HEK293 (cell line): Measurements from ENCODE around the gene SLC66A2.

Experiments used
- CTCF ChIP-seq: fragments of 450-650 bp; formaldehyde crosslinking; IDR thresholded peaks from 2 replicates; pipeline ENCODE4 v1.5.1; 2016; ENCODE audit warnings: missing biosample characterization, missing genetic modification characterization
- GLIS1 ChIP-seq: fragments of 450-650 bp; formaldehyde crosslinking; IDR thresholded peaks from 2 replicates; pipeline ENCODE4 v1.5.1; 2016; ENCODE audit warnings: missing biosample characterization, missing genetic modification characterization
- KLF7 ChIP-seq: fragments of 450-650 bp; formaldehyde crosslinking; IDR thresholded peaks from 2 replicates; pipeline ENCODE4 v1.5.1; 2016; ENCODE audit warnings: missing biosample characterization, missing genetic modification characterization, borderline replicate concordance
- KLF8 ChIP-seq: fragments of 450-650 bp; formaldehyde crosslinking; IDR thresholded peaks from 2 replicates; pipeline ENCODE4 v1.5.1; 2016; ENCODE audit warnings: missing biosample characterization, missing genetic modification characterization
- OSR2 ChIP-seq: fragments of 450-650 bp; formaldehyde crosslinking; IDR thresholded peaks from 2 replicates; pipeline ENCODE4 v1.5.1; 2016; ENCODE audit warnings: missing biosample characterization, missing genetic modification characterization
- ZFP69B ChIP-seq: fragments of 450-650 bp; formaldehyde crosslinking; IDR thresholded peaks from 2 replicates; pipeline ENCODE4 v1.5.1; 2016; ENCODE audit warnings: missing biosample characterization, missing genetic modification characterization
- ZNF10 ChIP-seq: fragments of 450-650 bp; formaldehyde crosslinking; IDR thresholded peaks from 2 replicates; pipeline ENCODE4 v1.5.1; 2017; ENCODE audit warnings: missing biosample characterization, missing genetic modification characterization
- ZNF133 ChIP-seq: fragments of 450-650 bp; formaldehyde crosslinking; IDR thresholded peaks from 2 replicates; pipeline ENCODE4 v1.5.1; 2016; ENCODE audit warnings: missing biosample characterization, missing genetic modification characterization
- ZNF148 ChIP-seq: fragments of 450-650 bp; formaldehyde crosslinking; IDR thresholded peaks from 2 replicates; pipeline ENCODE4 v1.5.0; 2017; ENCODE audit warnings: missing biosample characterization, missing genetic modification characterization, borderline replicate concordance
- ZNF16 ChIP-seq: fragments of 450-650 bp; formaldehyde crosslinking; IDR thresholded peaks from 2 replicates; pipeline ENCODE4 v1.5.1; 2016; ENCODE audit warnings: low read depth, missing biosample characterization, missing genetic modification characterization
- ZNF18 ChIP-seq: fragments of 450-650 bp; formaldehyde crosslinking; IDR thresholded peaks from 2 replicates; pipeline ENCODE4 v1.5.1; 2016; ENCODE audit warnings: missing biosample characterization, missing genetic modification characterization
- ZNF366 ChIP-seq: fragments of 450-650 bp; formaldehyde crosslinking; conservative IDR thresholded peaks from 2 replicates; pipeline ENCODE4 v1.5.1; 2016; ENCODE audit warnings: missing biosample characterization, missing genetic modification characterization
- ZNF561 ChIP-seq: fragments of 450-650 bp; IDR thresholded peaks from 2 replicates; pipeline ENCODE4 v1.5.1; 2018; ENCODE audit warnings: missing biosample characterization, missing genetic modification characterization, borderline replicate concordance
- ZNF610 ChIP-seq: fragments of 450-650 bp; formaldehyde crosslinking; IDR thresholded peaks from 2 replicates; pipeline ENCODE4 v1.5.1; 2016; ENCODE audit warnings: missing biosample characterization, missing genetic modification characterization, borderline replicate concordance
- ZNF660 ChIP-seq: fragments of 450-650 bp; IDR thresholded peaks from 2 replicates; pipeline ENCODE4 v1.5.1; 2018; ENCODE audit warnings: missing biosample characterization, mild to moderate bottlenecking, missing genetic modification characterization
- ZNF747 ChIP-seq: fragments of 450-650 bp; formaldehyde crosslinking; IDR thresholded peaks from 2 replicates; pipeline ENCODE4 v1.5.1; 2016; ENCODE audit warnings: missing biosample characterization, missing genetic modification characterization
- ZNF777 ChIP-seq: fragments of 450-650 bp; formaldehyde crosslinking; IDR thresholded peaks from 2 replicates; pipeline ENCODE4 v1.5.1; 2017; ENCODE audit warnings: missing biosample characterization, missing genetic modification characterization, borderline replicate concordance
- ZSCAN30 ChIP-seq: fragments of 450-650 bp; IDR thresholded peaks from 2 replicates; pipeline ENCODE4 v1.5.1; 2018; ENCODE audit warnings: missing biosample characterization, mild to moderate bottlenecking, missing genetic modification characterization, moderate library complexity
- TF ChIP-seq, protein P1 (sequence below): fragments of 450-650 bp; formaldehyde crosslinking; IDR thresholded peaks from 2 replicates; pipeline ENCODE4 v1.5.1; 2017; ENCODE audit warnings: missing biosample characterization, missing genetic modification characterization
- TF ChIP-seq, protein P2 (sequence below): fragments of 450-650 bp; formaldehyde crosslinking; conservative IDR thresholded peaks from 2 replicates; pipeline ENCODE4 v1.5.1; 2016; ENCODE audit warnings: low read depth, missing biosample characterization, missing genetic modification characterization
- TF ChIP-seq, protein P3 (sequence below): fragments of 450-650 bp; formaldehyde crosslinking; IDR thresholded peaks from 2 replicates; pipeline ENCODE4 v1.5.1; 2016; ENCODE audit warnings: missing biosample characterization, missing genetic modification characterization
- TF ChIP-seq, protein P4 (sequence below): fragments of 450-650 bp; formaldehyde crosslinking; IDR thresholded peaks from 2 replicates; pipeline ENCODE4 v1.5.1; 2016; ENCODE audit warnings: missing biosample characterization, missing genetic modification characterization
- TF ChIP-seq, protein P5 (sequence below): fragments of 450-650 bp; formaldehyde crosslinking; IDR thresholded peaks from 2 replicates; pipeline ENCODE4 v1.5.1; 2017; ENCODE audit warnings: missing biosample characterization, missing genetic modification characterization

SLC66A2 gene

GRCh38 chr18:79965119-79965902 lies 13.9 kb upstream of the SLC66A2 start (continued):
- TF ChIP-seq ZNF18, result peak; percentile 98
- 0 out of 2 replicates have a peak, but pooled peaks have one; percentile 59 for TF ChIP-seq ZNF660 (tag by site-specific recombination)
- no peak for TF ChIP-seq ZNF16
- TF ChIP-seq KLF7, result 0 out of 2 replicates have a peak, but pooled peaks have one; percentile 5
- TF ChIP-seq ZFP69B (tag by site-specific recombination), result peak; percentile 46; the same call in 1 of the 2 replicates
- TF ChIP-seq, protein P1, sequence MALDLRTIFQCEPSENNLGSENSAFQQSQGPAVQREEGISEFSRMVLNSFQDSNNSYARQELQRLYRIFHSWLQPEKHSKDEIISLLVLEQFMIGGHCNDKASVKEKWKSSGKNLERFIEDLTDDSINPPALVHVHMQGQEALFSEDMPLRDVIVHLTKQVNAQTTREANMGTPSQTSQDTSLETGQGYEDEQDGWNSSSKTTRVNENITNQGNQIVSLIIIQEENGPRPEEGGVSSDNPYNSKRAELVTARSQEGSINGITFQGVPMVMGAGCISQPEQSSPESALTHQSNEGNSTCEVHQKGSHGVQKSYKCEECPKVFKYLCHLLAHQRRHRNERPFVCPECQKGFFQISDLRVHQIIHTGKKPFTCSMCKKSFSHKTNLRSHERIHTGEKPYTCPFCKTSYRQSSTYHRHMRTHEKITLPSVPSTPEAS, result no peak
- peak; percentile 59; the same call in 1 of the 2 replicates for TF ChIP-seq KLF8 (tag by site-specific recombination)
- TF ChIP-seq ZNF747 (tag by site-specific recombination), result no peak
- no peak for TF ChIP-seq ZNF10 (tag by site-specific recombination)
- no peak for TF ChIP-seq CTCF
- TF ChIP-seq ZNF777 (tag by site-specific recombination), result no peak
- TF ChIP-seq ZNF561 (tag by site-specific recombination), result peak; percentile 30; the same call in 1 of the 2 replicates
- peak; percentile 89 for TF ChIP-seq ZSCAN30 (tag by site-specific recombination)
- TF ChIP-seq, protein P2, sequence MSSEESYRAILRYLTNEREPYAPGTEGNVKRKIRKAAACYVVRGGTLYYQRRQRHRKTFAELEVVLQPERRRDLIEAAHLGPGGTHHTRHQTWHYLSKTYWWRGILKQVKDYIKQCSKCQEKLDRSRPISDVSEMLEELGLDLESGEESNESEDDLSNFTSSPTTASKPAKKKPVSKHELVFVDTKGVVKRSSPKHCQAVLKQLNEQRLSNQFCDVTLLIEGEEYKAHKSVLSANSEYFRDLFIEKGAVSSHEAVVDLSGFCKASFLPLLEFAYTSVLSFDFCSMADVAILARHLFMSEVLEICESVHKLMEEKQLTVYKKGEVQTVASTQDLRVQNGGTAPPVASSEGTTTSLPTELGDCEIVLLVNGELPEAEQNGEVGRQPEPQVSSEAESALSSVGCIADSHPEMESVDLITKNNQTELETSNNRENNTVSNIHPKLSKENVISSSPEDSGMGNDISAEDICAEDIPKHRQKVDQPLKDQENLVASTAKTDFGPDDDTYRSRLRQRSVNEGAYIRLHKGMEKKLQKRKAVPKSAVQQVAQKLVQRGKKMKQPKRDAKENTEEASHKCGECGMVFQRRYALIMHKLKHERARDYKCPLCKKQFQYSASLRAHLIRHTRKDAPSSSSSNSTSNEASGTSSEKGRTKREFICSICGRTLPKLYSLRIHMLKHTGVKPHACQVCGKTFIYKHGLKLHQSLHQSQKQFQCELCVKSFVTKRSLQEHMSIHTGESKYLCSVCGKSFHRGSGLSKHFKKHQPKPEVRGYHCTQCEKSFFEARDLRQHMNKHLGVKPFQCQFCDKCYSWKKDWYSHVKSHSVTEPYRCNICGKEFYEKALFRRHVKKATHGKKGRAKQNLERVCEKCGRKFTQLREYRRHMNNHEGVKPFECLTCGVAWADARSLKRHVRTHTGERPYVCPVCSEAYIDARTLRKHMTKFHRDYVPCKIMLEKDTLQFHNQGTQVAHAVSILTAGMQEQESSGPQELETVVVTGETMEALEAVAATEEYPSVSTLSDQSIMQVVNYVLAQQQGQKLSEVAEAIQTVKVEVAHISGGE (tag by site-specific recombination), result peak; percentile 91
- peak; percentile 83 for TF ChIP-seq ZNF610
- TF ChIP-seq ZNF133, result no peak
- TF ChIP-seq ZNF366, result peak; percentile 76
- TF ChIP-seq, protein P3, sequence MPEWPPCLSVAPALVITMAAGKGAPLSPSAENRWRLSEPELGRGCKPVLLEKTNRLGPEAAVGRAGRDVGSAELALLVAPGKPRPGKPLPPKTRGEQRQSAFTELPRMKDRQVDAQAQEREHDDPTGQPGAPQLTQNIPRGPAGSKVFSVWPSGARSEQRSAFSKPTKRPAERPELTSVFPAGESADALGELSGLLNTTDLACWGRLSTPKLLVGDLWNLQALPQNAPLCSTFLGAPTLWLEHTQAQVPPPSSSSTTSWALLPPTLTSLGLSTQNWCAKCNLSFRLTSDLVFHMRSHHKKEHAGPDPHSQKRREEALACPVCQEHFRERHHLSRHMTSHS (tag by site-specific recombination), result no peak
- no peak for TF ChIP-seq ZNF148
- TF ChIP-seq, protein P4, sequence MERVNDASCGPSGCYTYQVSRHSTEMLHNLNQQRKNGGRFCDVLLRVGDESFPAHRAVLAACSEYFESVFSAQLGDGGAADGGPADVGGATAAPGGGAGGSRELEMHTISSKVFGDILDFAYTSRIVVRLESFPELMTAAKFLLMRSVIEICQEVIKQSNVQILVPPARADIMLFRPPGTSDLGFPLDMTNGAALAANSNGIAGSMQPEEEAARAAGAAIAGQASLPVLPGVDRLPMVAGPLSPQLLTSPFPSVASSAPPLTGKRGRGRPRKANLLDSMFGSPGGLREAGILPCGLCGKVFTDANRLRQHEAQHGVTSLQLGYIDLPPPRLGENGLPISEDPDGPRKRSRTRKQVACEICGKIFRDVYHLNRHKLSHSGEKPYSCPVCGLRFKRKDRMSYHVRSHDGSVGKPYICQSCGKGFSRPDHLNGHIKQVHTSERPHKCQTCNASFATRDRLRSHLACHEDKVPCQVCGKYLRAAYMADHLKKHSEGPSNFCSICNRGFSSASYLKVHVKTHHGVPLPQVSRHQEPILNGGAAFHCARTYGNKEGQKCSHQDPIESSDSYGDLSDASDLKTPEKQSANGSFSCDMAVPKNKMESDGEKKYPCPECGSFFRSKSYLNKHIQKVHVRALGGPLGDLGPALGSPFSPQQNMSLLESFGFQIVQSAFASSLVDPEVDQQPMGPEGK (tag by site-specific recombination), result peak; percentile 7; the same call in 1 of the 2 replicates
- TF ChIP-seq OSR2 (tag by site-specific recombination), result peak; percentile 80
- peak; percentile 84 for TF ChIP-seq GLIS1 (tag by site-specific recombination)
- TF ChIP-seq, protein P5, sequence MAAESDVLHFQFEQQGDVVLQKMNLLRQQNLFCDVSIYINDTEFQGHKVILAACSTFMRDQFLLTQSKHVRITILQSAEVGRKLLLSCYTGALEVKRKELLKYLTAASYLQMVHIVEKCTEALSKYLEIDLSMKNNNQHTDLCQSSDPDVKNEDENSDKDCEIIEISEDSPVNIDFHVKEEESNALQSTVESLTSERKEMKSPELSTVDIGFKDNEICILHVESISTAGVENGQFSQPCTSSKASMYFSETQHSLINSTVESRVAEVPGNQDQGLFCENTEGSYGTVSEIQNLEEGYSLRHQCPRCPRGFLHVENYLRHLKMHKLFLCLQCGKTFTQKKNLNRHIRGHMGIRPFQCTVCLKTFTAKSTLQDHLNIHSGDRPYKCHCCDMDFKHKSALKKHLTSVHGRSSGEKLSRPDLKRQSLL (tag by site-specific recombination), result peak; percentile 66; the same call in 1 of the 2 replicates
